Hepatocyte (in vitro differentiated cells): ENCODE measurements around the gene ALK. TPM values are rescaled to one million over a fixed set of nuclear protein-coding genes. Genes with fewer than 3 reads are reported as not detected.

Experiments
- DNase-seq: peaks from one replicate; pipeline ENCODE4 v3.0.0-alpha.2; 2016; ENCODE audit warnings: low spot score
- H2AFZ ChIP-seq: fragments of 200-600 bp; sonication (generic); 2 replicates; pipeline ENCODE4 v1.6.0; 2016; ENCODE audit warnings: antibody characterized with exemption, mild to moderate bottlenecking
- H3K27ac ChIP-seq: fragments of 200-600 bp; sonication (generic); 2 replicates; pipeline ENCODE4 v1.5.1; 2016; ENCODE audit warnings: mild to moderate bottlenecking
- H3K27me3 ChIP-seq: fragments of 200-600 bp; sonication (generic); 2 replicates; pipeline ENCODE4 v1.6.1; 2016
- H3K36me3 ChIP-seq: fragments of 200-600 bp; sonication (generic); replicated peaks from 2 replicates; pipeline ENCODE4 v1.5.1; 2016; ENCODE audit warnings: low read depth; ENCODE audit not compliant: insufficient read depth
- H3K4me1 ChIP-seq: fragments of 200-600 bp; sonication (generic); 2 replicates; pipeline ENCODE4 v1.5.1; 2016; ENCODE audit warnings: mild to moderate bottlenecking, moderate library complexity; ENCODE audit not compliant: insufficient read depth
- H3K4me2 ChIP-seq: fragments of 200-600 bp; sonication (generic); 2 replicates; pipeline ENCODE4 v1.6.0; 2016
- H3K4me3 ChIP-seq: fragments of 200-600 bp; sonication (generic); 2 replicates; pipeline ENCODE4 v1.5.1; 2016; ENCODE audit warnings: mild to moderate bottlenecking
- H3K79me2 ChIP-seq: fragments of 200-600 bp; sonication (generic); 2 replicates; pipeline ENCODE4 v1.6.0; 2017; ENCODE audit warnings: mild to moderate bottlenecking
- H3K9me2 ChIP-seq: fragments of 200-600 bp; sonication (generic); replicated peaks from 2 replicates; pipeline ENCODE4 v1.6.0; 2017; ENCODE audit warnings: mild to moderate bottlenecking; ENCODE audit not compliant: insufficient read depth
- H3K9me3 ChIP-seq: fragments of 200-600 bp; sonication (generic); 2 replicates; pipeline ENCODE4 v1.5.1; 2016; ENCODE audit warnings: low read depth, mild to moderate bottlenecking
- H4K20me1 ChIP-seq: fragments of 200-600 bp; sonication (generic); 2 replicates; pipeline ENCODE4 v1.6.0; 2016; ENCODE audit warnings: mild to moderate bottlenecking; ENCODE audit not compliant: insufficient read depth, poor library complexity, severe bottlenecking
- CTCF ChIP-seq: fragments of 200-600 bp; sonication (generic); IDR thresholded peaks from 2 replicates; pipeline ENCODE4 v1.5.1; 2016; ENCODE audit warnings: antibody characterized with exemption, mild to moderate bottlenecking; ENCODE audit not compliant: poor library complexity
- EZH2 ChIP-seq: fragments of 200-600 bp; sonication (generic); IDR thresholded peaks from 2 replicates; pipeline ENCODE4 v1.6.1; 2016; ENCODE audit warnings: antibody characterized with exemption, mild to moderate bottlenecking, borderline replicate concordance
- EZH2phosphoT487 ChIP-seq: fragments of 200-600 bp; sonication (generic); IDR thresholded peaks from one replicate; pipeline ENCODE4 v1.6.1; 2018; ENCODE audit warnings: antibody characterized with exemption, mild to moderate bottlenecking, low read depth, moderate library complexity; ENCODE audit not compliant: unreplicated experiment, severe bottlenecking
- WGBS: methylation state at CpG from one replicate; pipeline ENCODE4 v1.1.6; 2016; ENCODE audit warnings: low lambda C conversion rate; ENCODE audit errors: missing lambda C conversion rate; 5-methylcytosine and 5-hydroxymethylcytosine counted together
- polyA plus RNA-seq: library from polyadenylated mRNA; unstranded; fragments of >200 nt; fragmentation: Nextera tagmentation; extraction: Ambion mirVana; gene quantifications from 2 replicates; pipeline ENCODE4 v1.2.1, GENCODE V29; 2016
- total RNA-seq: library from RNA; depleted of rRNA; stranded (reverse); fragments of >200 nt; gene quantifications from 2 replicates; pipeline ENCODE4 v1.2.3, GENCODE V29; 2014

The ALK gene
- total and polyA plus RNA-seq, 2 experiments from 2014 or later, result 0.16 to 0.27 TPM

- no peak overlapping the region for H3K4me2 ChIP-seq
- no peak overlapping the region for H3K27ac ChIP-seq
- DNase-seq, result no peak
- no peaks in the 10 kb centered on the region for H3K79me2 ChIP-seq
- no peak overlapping the region for H3K4me3 ChIP-seq
- no peaks in the 10 kb centered on the region for H3K9me2 ChIP-seq
- no peaks in the 10 kb centered on the region for H3K36me3 ChIP-seq
- H4K20me1 ChIP-seq, result no peaks in the 10 kb centered on the region
- no peaks in the 10 kb centered on the region for H3K4me1 ChIP-seq
- H3K9me3 ChIP-seq, result no peaks in the 10 kb centered on the region
- H2AFZ ChIP-seq, result no peak overlapping the region
- TF ChIP-seq CTCF, result no peak
- TF ChIP-seq EZH2phosphoT487, result no peak
- TF ChIP-seq EZH2, result no peak
- no peaks in the 10 kb centered on the region for H3K27me3 ChIP-seq
- WGBS, result 90% methylated on average over 1 of the region's 1 CpG
These were observed 543.6 kb downstream of the ALK start for GRCh38 chr2:29377788-29378187.

DNA sequence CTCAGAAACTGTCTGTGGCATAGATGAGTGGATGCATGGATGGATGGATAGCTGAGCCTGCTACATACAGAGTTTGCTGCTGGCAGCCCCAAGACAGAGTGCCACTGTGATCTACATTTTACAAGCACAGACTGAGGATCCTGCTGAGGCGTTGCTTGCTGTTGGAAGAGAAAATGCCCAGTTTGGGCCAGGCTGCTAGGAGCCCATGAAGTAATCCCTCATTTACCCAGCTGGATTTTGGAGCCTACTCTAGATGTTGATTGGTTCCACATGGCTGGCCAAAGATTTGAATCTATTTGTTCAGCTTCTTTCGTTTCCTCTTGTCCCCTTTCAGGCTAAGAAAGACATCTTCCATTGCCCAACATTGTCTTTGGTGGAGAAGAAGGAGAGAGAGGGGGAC is 544.8 kb downstream of the ALK start:
- H3K9me2 ChIP-seq, result no peaks in the 10 kb centered on the region
- no peaks in the 10 kb centered on the region for H3K4me1 ChIP-seq
- H3K4me2 ChIP-seq, result no peak overlapping the region
- H3K27ac ChIP-seq, result no peak overlapping the region
- TF ChIP-seq EZH2phosphoT487 (no peak), CTCF (no peak)
- no peaks in the 10 kb centered on the region for H3K9me3 ChIP-seq
- no peaks in the 10 kb centered on the region for H3K79me2 ChIP-seq
- 81% methylated on average over 2 of the region's 2 CpGs for WGBS
- DNase-seq, result no peak
- H3K36me3 ChIP-seq, result no peaks in the 10 kb centered on the region
- H3K27me3 ChIP-seq, result no peaks in the 10 kb centered on the region
- no peak overlapping the region for H2AFZ ChIP-seq
- H4K20me1 ChIP-seq, result no peaks in the 10 kb centered on the region
- no peak overlapping the region for H3K4me3 ChIP-seq

DNA sequence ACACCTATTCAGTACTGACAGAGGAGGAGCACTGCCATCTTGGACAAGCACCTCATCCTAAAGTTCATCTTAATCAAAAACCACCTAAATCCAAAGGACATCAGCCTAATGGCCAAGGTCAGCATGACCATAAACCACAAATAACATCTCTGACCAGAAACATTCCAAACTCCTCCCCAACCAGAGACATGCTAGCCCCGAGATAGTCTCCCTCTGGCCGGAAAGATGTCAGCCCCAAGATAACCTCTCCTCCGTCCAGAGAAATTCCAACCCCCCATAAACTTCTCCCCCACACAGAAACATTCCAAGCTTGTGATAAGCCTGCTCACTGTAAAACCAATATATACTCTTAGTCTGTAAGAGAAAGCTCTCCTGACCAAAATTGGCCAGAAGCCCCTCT is 545.5 kb downstream of the ALK start:
- Histone ChIP-seq H4K20me1 (no peaks in the 10 kb centered on the region), H3K79me2 (no peaks in the 10 kb centered on the region), H3K27ac (no peak overlapping the region), H3K27me3 (no peaks in the 10 kb centered on the region), H3K9me2 (no peaks in the 10 kb centered on the region), H3K4me2 (no peak overlapping the region), H2AFZ (no peak overlapping the region), H3K4me1 (no peaks in the 10 kb centered on the region), H3K36me3 (no peaks in the 10 kb centered on the region), H3K9me3 (no peaks in the 10 kb centered on the region), H3K4me3 (no peak overlapping the region)
- DNase-seq, result no peak
- WGBS, result 48% methylated on average over 3 of the region's 3 CpGs
- TF ChIP-seq EZH2, result no peak
- no peak for TF ChIP-seq CTCF
- no peak for TF ChIP-seq EZH2phosphoT487

DNA sequence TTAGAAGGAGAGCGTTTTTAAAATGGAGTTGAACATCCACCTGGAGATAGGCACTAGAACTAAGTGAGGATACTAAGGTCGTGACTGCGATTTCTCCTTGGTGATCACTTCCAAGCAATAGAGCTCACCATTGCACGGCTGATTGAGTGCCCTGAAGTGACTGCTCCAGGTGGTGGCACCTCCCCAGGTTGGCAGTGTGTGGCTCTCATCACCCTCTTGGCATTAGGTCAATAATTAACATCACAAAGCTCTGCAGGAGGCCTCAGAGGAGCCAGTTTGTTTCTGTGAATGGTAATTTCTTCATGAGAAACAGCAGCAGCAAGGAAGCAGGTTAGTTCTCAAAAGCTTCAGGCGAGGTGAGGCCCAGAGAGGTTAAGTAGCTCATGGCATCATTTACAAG is 546.6 kb downstream of the ALK start:
- Histone ChIP-seq H3K9me3 (no peaks in the 10 kb centered on the region), H3K79me2 (no peaks in the 10 kb centered on the region), H3K27ac (no peak overlapping the region), H3K4me3 (no peak overlapping the region), H3K4me2 (no peak overlapping the region), H3K9me2 (no peaks in the 10 kb centered on the region), H3K27me3 (no peaks in the 10 kb centered on the region), H4K20me1 (no peaks in the 10 kb centered on the region), H3K36me3 (no peaks in the 10 kb centered on the region), H3K4me1 (no peaks in the 10 kb centered on the region), H2AFZ (no peak overlapping the region)
- no peak for DNase-seq
- 89% methylated on average over 5 of the region's 5 CpGs for WGBS
- TF ChIP-seq EZH2phosphoT487 (no peak), EZH2 (no peak), CTCF (no peak)
